ENCODE measurements around the gene BCL11B. TPM values are rescaled to one million over a fixed set of nuclear protein-coding genes. Genes with fewer than 3 reads are reported as not detected.

BCL11B gene
- total and polyA plus RNA-seq, 2 of the 8 experiments (the other 6 are each of a cell fraction or from before 2014, with no cell fraction given): 0.63 to 5.9 TPM

- no peaks in the 10 kb centered on the region for H3K9me3 ChIP-seq (ENCODE audit: insufficient read depth in 2 of 2, low read depth in 1 of 2, low read length in 1 of 2)
- 88% methylated on average over 13 of the region's 13 CpGs; no CpG with 5 or more reads in 1 of the 2 experiments for WGBS, 2 experiments (ENCODE audit: extremely low coverage in 1 of 2, insufficient coverage in 1 of 2, insufficient read length in 1 of 2, insufficient replicate concordance in 2 of 2, low coverage in 1 of 2, low lambda C conversion rate in 2 of 2, missing lambda C conversion rate in 1 of 2)
- CTCF ChIA-PET (ENCODE audit: partially characterized antibody): interaction anchor here (1.3 to 2.7 kb wide), 5 partner anchors 13 to 145 kb away, joined by 4 to 16 read pairs (median 5); no protein-coding TSS in a partner anchor
- no peaks in the 10 kb centered on the region; the same call in 1 of the 2 replicates for H3K23me2 ChIP-seq (ENCODE audit: low read depth, low read length)
- FAIRE-seq (no peak), DNase-seq (ENCODE audit: low read depth in 1 of 2, low spot score in 2 of 2) (peak in 1 of 2 experiments; percentile 42)
- no peak overlapping the region for H3K23ac ChIP-seq (ENCODE audit: insufficient read length)
- no peak overlapping the region for H2AFZ ChIP-seq (ENCODE audit: low read length)
- no peaks in the 10 kb centered on the region for H3K36me3 ChIP-seq (ENCODE audit: control insufficient read depth in 2 of 4, insufficient read depth in 4 of 4, low read length in 3 of 4)
- H4K91ac ChIP-seq (replicated peaks; ENCODE audit: insufficient read length, low read length): no peak overlapping the region
- H3K4me1 ChIP-seq (replicated peaks in 1 of 4; ENCODE audit: control insufficient read depth in 3 of 4, insufficient read depth in 4 of 4, low read length in 3 of 4): peaks cover 0 to 4% (median 0%) of the 10 kb centered on the region in 4 experiments; a peak in 2 of 7 replicates
- H2BK120ac ChIP-seq (replicated peaks; ENCODE audit: low read depth, low read length): no peak overlapping the region
- no peak overlapping the region for H2BK20ac ChIP-seq (ENCODE audit: low read length)
- POLR2A ChIA-PET (ENCODE audit: partially characterized antibody): no interaction called here
- no peak overlapping the region for H3K14ac ChIP-seq (ENCODE audit: insufficient read length)
- H2BK5ac ChIP-seq (ENCODE audit: low read depth, low read length): no peak overlapping the region
- no peaks in the 10 kb centered on the region for H3K79me2 ChIP-seq (ENCODE audit: control insufficient read depth in 1 of 2, insufficient read depth in 2 of 2, low read length in 2 of 2)
- H3K4me2 ChIP-seq (ENCODE audit: insufficient read depth in 1 of 2, low read depth in 2 of 2, low read length in 2 of 2): no peak overlapping the region
- H3K18ac ChIP-seq (ENCODE audit: extremely low read depth, low read length): no peak overlapping the region
- H3K9ac ChIP-seq (replicated peaks in 1 of 4; ENCODE audit: extremely low read depth in 1 of 4, low read depth in 3 of 4, low read length in 3 of 4): no peak overlapping the region
- H3K4me3 ChIP-seq (ENCODE audit: extremely low read depth in 1 of 4, insufficient read depth in 2 of 4, low read depth in 3 of 4, low read length in 4 of 4): no peak overlapping the region
- no peak overlapping the region for H2AK5ac ChIP-seq (ENCODE audit: low read depth, low read length)
- no peak overlapping the region for H4K8ac ChIP-seq (ENCODE audit: extremely low read depth, insufficient read depth, low read length)
- no peaks in the 10 kb centered on the region for H3K27me3 ChIP-seq (replicated peaks in 1 of 4; ENCODE audit: control insufficient read depth in 3 of 4, extremely low read depth in 1 of 4, insufficient read depth in 3 of 4, low read length in 3 of 4)
- H3K27ac ChIP-seq (ENCODE audit: low read depth, low read length): no peak overlapping the region
- no peaks in the 10 kb centered on the region for H3K79me1 ChIP-seq (ENCODE audit: low read depth, low read length)
- H2BK15ac ChIP-seq (ENCODE audit: low read length): no peak overlapping the region
- H4K5ac ChIP-seq (ENCODE audit: insufficient read length, low read depth, low read length): no peak overlapping the region
- H4K20me1 ChIP-seq (replicated peaks in 1 of 2; ENCODE audit: control insufficient read depth in 1 of 2, insufficient read depth in 2 of 2, low read length in 2 of 2): no peaks in the 10 kb centered on the region
- H3K4ac ChIP-seq (replicated peaks; ENCODE audit: insufficient read length, low read depth, low read length): no peak overlapping the region
- no peak overlapping the region for H2BK12ac ChIP-seq (ENCODE audit: low read depth, low read length)
- H3K56ac ChIP-seq (replicated peaks; ENCODE audit: insufficient read length, low read depth, low read length): no peak overlapping the region
- TF ChIP-seq SIN3A (conservative IDR thresholded peaks at IDR 0.05 in 1 of 2, IDR thresholded peaks at IDR 0.05 in 1 of 2; ENCODE audit: low read depth in 1 of 2, low read length in 2 of 2) (no peak), SRF (IDR thresholded peaks at IDR 0.05; ENCODE audit: low read depth, low read length) (no peak), RAD21 (IDR thresholded peaks at IDR 0.05 in 1 of 2, conservative IDR thresholded peaks at IDR 0.05 in 1 of 2; ENCODE audit: low read depth in 2 of 2, low read length in 2 of 2) (no peak), GTF2F1 (IDR thresholded peaks at IDR 0.05; ENCODE audit: borderline replicate concordance, low read depth, low read length) (no peak), EZH2 (IDR thresholded peaks at IDR 0.05; ENCODE audit: low read depth, low read length, severe bottlenecking) (no peak), CHD2 (IDR thresholded peaks at IDR 0.05; ENCODE audit: low read length) (no peak), USF2 (IDR thresholded peaks at IDR 0.05; ENCODE audit: low read length) (no peak), EP300 (IDR thresholded peaks at IDR 0.05; ENCODE audit: borderline replicate concordance in 1 of 2, low read depth in 2 of 2, low read length in 2 of 2) (no peak)
Observed at GRCh38 chr14:99121319-99121875, 150.6 kb downstream of the BCL11B start.

All from H1 (cell line).